IMR-90 (cell line): ENCODE results near the gene GAL3ST2. TPM values are rescaled to one million over a fixed set of nuclear protein-coding genes. Genes with fewer than 3 reads are reported as not detected.

Experiments used
- ATAC-seq: fragments of 200-7000 bp; cut with Tn5 transposase; 2 replicates; pipeline ENCODE4 v1.9.1; 2020; ENCODE audit warnings: low read depth, mild to moderate bottlenecking, moderate library complexity
- BruUV-seq: library from RNA; stranded (reverse); fragments of 400-500 nt; replicated peaks from 2 replicates; lab custom pipeline; 2021; lab: Mats Ljungman, UMichigan
- CTCF ChIA-PET: fragments of 300-600 bp; formaldehyde crosslinking; extraction: SDS; loops from one replicate; lab custom pipeline; 2021; ENCODE audit warnings: antibody characterized with exemption; lab: Yijun Ruan, JAX
- POLR2A ChIA-PET: fragments of 300-600 bp; sonication (Branson Sonifier 250); formaldehyde crosslinking; loops from one replicate; lab custom pipeline; 2022; ENCODE audit warnings: antibody characterized with exemption; ENCODE audit not compliant: unreplicated experiment; lab: Charles Lee
- DNase-seq: peaks from one replicate; pipeline ENCODE4 v3.0.0; 2013
- H2AFZ ChIP-seq: replicated peaks from 2 replicates; pipeline ENCODE3; 2013; ENCODE audit warnings: low read length, mild to moderate bottlenecking; ENCODE audit not compliant: poor library complexity
- H2AK5ac ChIP-seq: 2 replicates; pipeline ENCODE4 v1.6.1; 2013; ENCODE audit warnings: low read depth, low read length, inconsistent platforms
- H2AK9ac ChIP-seq: replicated peaks from 2 replicates; pipeline ENCODE3; 2013; ENCODE audit warnings: mild to moderate bottlenecking, low read depth, low read length, moderate library complexity; ENCODE audit not compliant: poor library complexity
- H2BK120ac ChIP-seq: 2 replicates; pipeline ENCODE4 v1.6.1; 2013; ENCODE audit warnings: low read depth, low read length, inconsistent platforms
- H2BK15ac ChIP-seq: 3 replicates; pipeline ENCODE4 v1.6.1; 2013; ENCODE audit warnings: low read depth, low read length, inconsistent platforms
- H2BK20ac ChIP-seq: 2 replicates; pipeline ENCODE4 v1.6.1; 2013; ENCODE audit warnings: low read depth, mild to moderate bottlenecking, inconsistent platforms, low read length, moderate library complexity
- H2BK5ac ChIP-seq: 2 replicates; pipeline ENCODE4 v1.6.1; 2013; ENCODE audit warnings: mild to moderate bottlenecking, low read depth, low read length, inconsistent platforms; ENCODE audit not compliant: poor library complexity, severe bottlenecking
- H3K14ac ChIP-seq: replicated peaks from 2 replicates; pipeline ENCODE4 v1.6.1; 2013; ENCODE audit warnings: low read depth, low read length, inconsistent platforms
- H3K18ac ChIP-seq: 2 replicates; pipeline ENCODE4 v1.6.1; 2013; ENCODE audit warnings: low read depth, low read length, control low read depth
- H3K23ac ChIP-seq: 2 replicates; pipeline ENCODE4 v1.6.1; 2013; ENCODE audit warnings: low read depth, low read length, inconsistent platforms
- H3K27ac ChIP-seq: 2 replicates; pipeline ENCODE4 v1.5.1; 2013; ENCODE audit warnings: mild to moderate bottlenecking, control low read depth, low read length; ENCODE audit not compliant: insufficient read depth
- H3K27me3 ChIP-seq: 2 replicates; pipeline ENCODE4 v1.6.1; 2013; ENCODE audit warnings: low read length; ENCODE audit not compliant: control insufficient read depth, insufficient read depth
- H3K36me3 ChIP-seq: 2 replicates; pipeline ENCODE4 v1.6.1; 2013; ENCODE audit warnings: low read length, mixed read lengths; ENCODE audit not compliant: control insufficient read depth, insufficient read depth
- H3K4ac ChIP-seq: 2 replicates; pipeline ENCODE4 v1.6.1; 2013; ENCODE audit warnings: low read depth, low read length, inconsistent platforms
- H3K4me1 ChIP-seq: 2 replicates; pipeline ENCODE4 v1.6.1; 2013; ENCODE audit warnings: low read length, mixed read lengths; ENCODE audit not compliant: control insufficient read depth, insufficient read depth
- H3K4me2 ChIP-seq: 2 replicates; pipeline ENCODE4 v1.6.1; 2013; ENCODE audit warnings: low read depth, mild to moderate bottlenecking, control low read depth, low read length, moderate library complexity
- H3K4me3 ChIP-seq: 2 replicates; pipeline ENCODE4 v1.5.1; 2013; ENCODE audit warnings: low read depth, mild to moderate bottlenecking, control low read depth, low read length, moderate library complexity; ENCODE audit not compliant: insufficient read depth
- H3K56ac ChIP-seq: 2 replicates; pipeline ENCODE4 v1.6.1; 2013; ENCODE audit warnings: low read length, inconsistent platforms; ENCODE audit not compliant: insufficient read depth; ENCODE audit errors: extremely low read depth
- H3K79me1 ChIP-seq, 2 experiments: 2 replicates each; pipeline ENCODE4 v1.6.1; 2013; ENCODE audit warnings: low read length in 2 of 2, inconsistent platforms in 1 of 2, low read depth in 1 of 2
- H3K9ac ChIP-seq: 2 replicates; pipeline ENCODE4 v1.6.1; 2013; ENCODE audit warnings: low read depth, low read length, control low read depth
- H3K9me1 ChIP-seq: 2 replicates; pipeline ENCODE4 v1.6.1; 2013; ENCODE audit warnings: low read length, inconsistent platforms; ENCODE audit not compliant: insufficient read depth
- H3K9me3 ChIP-seq: 2 replicates; pipeline ENCODE4 v1.6.1; 2013; ENCODE audit warnings: low read length; ENCODE audit not compliant: control insufficient read depth, insufficient read depth
- H4K20me1 ChIP-seq: 2 replicates; pipeline ENCODE4 v1.6.1; 2013; ENCODE audit warnings: low read length, inconsistent platforms; ENCODE audit not compliant: insufficient read depth
- H4K5ac ChIP-seq: 2 replicates; pipeline ENCODE4 v1.6.1; 2013; ENCODE audit warnings: mild to moderate bottlenecking, low read depth, low read length, control low read depth
- H4K8ac ChIP-seq, 2 experiments: 2 replicates each; pipeline ENCODE4 v1.6.1; 2013; ENCODE audit warnings: low read depth in 2 of 2, low read length in 2 of 2, control low read depth in 1 of 2, inconsistent platforms in 1 of 2
- H4K91ac ChIP-seq: 2 replicates; pipeline ENCODE4 v1.6.1; 2013; ENCODE audit warnings: low read depth, low read length, inconsistent platforms; ENCODE audit not compliant: insufficient read depth
- BHLHE40 ChIP-seq: fragments of 150-350 bp; IDR thresholded peaks from 2 replicates; pipeline ENCODE4 v1.6.1; 2016; ENCODE audit warnings: mild to moderate bottlenecking, low read depth, low read length
- CEBPB ChIP-seq: IDR thresholded peaks from 2 replicates; pipeline ENCODE4 v1.6.1; 2012; ENCODE audit warnings: low read depth, low read length, improper control_type of control experiment
- CHD1 ChIP-seq: IDR thresholded peaks from 2 replicates; pipeline ENCODE4 v1.6.1; 2012; ENCODE audit warnings: low read depth, low read length, improper control_type of control experiment
- CTCF ChIP-seq: conservative IDR thresholded peaks from 2 replicates; pipeline ENCODE4 v1.5.1; 2012; ENCODE audit warnings: mild to moderate bottlenecking, low read depth, low read length, improper control_type of control experiment
- ELK1 ChIP-seq: fragments of 150-350 bp; IDR thresholded peaks from 2 replicates; pipeline ENCODE4 v1.6.1; 2016; ENCODE audit warnings: low read depth, mild to moderate bottlenecking, low read length, moderate library complexity, borderline replicate concordance
- FOS ChIP-seq: fragments of 150-350 bp; IDR thresholded peaks from 2 replicates; pipeline ENCODE4 v1.6.1; 2016; ENCODE audit warnings: low read depth, low read length
- MAFK ChIP-seq: IDR thresholded peaks from 2 replicates; pipeline ENCODE4 v1.6.1; 2012; ENCODE audit warnings: low read depth, low read length, improper control_type of control experiment
- MAZ ChIP-seq: IDR thresholded peaks from 2 replicates; pipeline ENCODE4 v1.6.1; 2012; ENCODE audit warnings: low read depth, mild to moderate bottlenecking, low read length, improper control_type of control experiment, moderate library complexity, borderline replicate concordance
- MXI1 ChIP-seq: IDR thresholded peaks from 2 replicates; pipeline ENCODE4 v1.6.1; 2012; ENCODE audit warnings: low read depth, mild to moderate bottlenecking, low read length, moderate library complexity, borderline replicate concordance
- NFE2L2 ChIP-seq: fragments of 150-350 bp; IDR thresholded peaks from 2 replicates; pipeline ENCODE4 v1.6.1; 2016; ENCODE audit warnings: low read depth, mild to moderate bottlenecking, low read length
- POLR2A ChIP-seq: IDR thresholded peaks from 2 replicates; pipeline ENCODE4 v1.6.1; 2012; ENCODE audit warnings: mild to moderate bottlenecking, low read depth, low read length
- RAD21 ChIP-seq: IDR thresholded peaks from 2 replicates; pipeline ENCODE4 v1.6.1; 2012; ENCODE audit warnings: low read length, improper control_type of control experiment
- RCOR1 ChIP-seq: IDR thresholded peaks from 2 replicates; pipeline ENCODE4 v1.6.1; 2012; ENCODE audit warnings: mild to moderate bottlenecking, low read length, improper control_type of control experiment; ENCODE audit not compliant: insufficient replicate concordance
- RFX5 ChIP-seq: IDR thresholded peaks from 2 replicates; pipeline ENCODE4 v1.8.0; 2012; ENCODE audit warnings: low read depth, mild to moderate bottlenecking, low read length, moderate library complexity
- SMC3 ChIP-seq: fragments of 150-350 bp; IDR thresholded peaks from 2 replicates; pipeline ENCODE4 v1.6.1; 2016; ENCODE audit warnings: low read depth, mild to moderate bottlenecking, antibody characterized with exemption, low read length, moderate library complexity
- USF2 ChIP-seq: fragments of 150-350 bp; IDR thresholded peaks from 2 replicates; pipeline ENCODE4 v1.6.1; 2017; ENCODE audit warnings: mild to moderate bottlenecking, antibody characterized with exemption, low read length, low read depth
- WGBS, 2 experiments: methylation state at CpG; one replicate each; pipeline versions ENCODE4 v1.1.5 to v1.1.7; 2013; ENCODE audit warnings: missing lambda C conversion rate in 2 of 2; ENCODE audit not compliant: insufficient read length in 1 of 2; ENCODE audit errors: extremely low coverage in 2 of 2; 5-methylcytosine and 5-hydroxymethylcytosine counted together
- dilution Hi-C: fragments of 300-500 bp; cut with HindIII; formaldehyde crosslinking; loops from one replicate; pipeline ENCODE4 v1.14.3; 2018; ENCODE audit warnings: low sequenced_read_pairs; ENCODE audit not compliant: unreplicated experiment
- in situ Hi-C: fragments of 300-500 bp; cut with MboI; formaldehyde crosslinking; loops from 3 replicates; pipeline ENCODE4 v1.14.3; 2019; ENCODE audit warnings: low sequenced_read_pairs, inconsistent platforms, mixed read lengths
- intact Hi-C: fragments of 100-400 bp; cut with micrococcal nuclease; formaldehyde crosslinking; loops from 2 replicates; pipeline ENCODE4 v1.10.0; 2022
- polyA plus RNA-seq, 3 experiments: library from polyadenylated mRNA; depleted of rRNA; stranded (reverse); fragments of >200 nt; gene quantifications; 2 replicates each; pipeline ENCODE4 v1.2.3, GENCODE V29; 2012; ENCODE audit warnings: low replicate concordance in 1 of 3
- total RNA-seq: library from RNA; depleted of rRNA; stranded (reverse); fragments of >200 nt; gene quantifications from 2 replicates; pipeline ENCODE4 v1.2.3, GENCODE V29; 2012

The GAL3ST2 gene
- total and polyA plus RNA-seq, 2 of the 4 experiments (the other 2 are of a cell fraction): 0.07 TPM; not detected in 1

GRCh38 chr2:241751776-241752175 lies 24.8 kb upstream of the GAL3ST2 start:
- TF ChIP-seq SMC3: no peak
- TF ChIP-seq RCOR1: no peak
- no peak for TF ChIP-seq RAD21
- no peak for TF ChIP-seq ELK1
- no peak for TF ChIP-seq USF2
- no peak for TF ChIP-seq CEBPB
- no peak for TF ChIP-seq BHLHE40
- TF ChIP-seq MAZ: no peak
- no peak for TF ChIP-seq FOS
- TF ChIP-seq RFX5: no peak
- TF ChIP-seq CHD1: no peak
- no peak for TF ChIP-seq MXI1
- no peak for TF ChIP-seq NFE2L2
- TF ChIP-seq POLR2A: no peak
- no peak for TF ChIP-seq CTCF
- no peak for TF ChIP-seq MAFK
- Histone ChIP-seq H4K91ac (no peak overlapping the region), H2BK120ac (no peak overlapping the region), H3K36me3 (peaks cover 47% of the 10 kb centered on the region), H3K9ac (no peak overlapping the region), H3K56ac (no peak overlapping the region), H2BK5ac (no peak overlapping the region), H3K18ac (no peak overlapping the region), H2BK15ac (no peak overlapping the region), H4K8ac (no peak overlapping the region), H3K79me1 (no peaks in the 10 kb centered on the region), H3K27ac (no peak overlapping the region), H4K5ac (no peak overlapping the region), H2BK20ac (no peak overlapping the region), H3K4me3 (no peak overlapping the region), H4K20me1 (no peaks in the 10 kb centered on the region; the same call in 1 of the 2 replicates), H3K14ac (no peak overlapping the region), H3K23ac (no peak overlapping the region), H3K4me1 (no peaks in the 10 kb centered on the region), H2AFZ (no peak overlapping the region), H2AK5ac (no peak overlapping the region), H3K4me2 (no peak overlapping the region), H3K27me3 (no peaks in the 10 kb centered on the region), H2AK9ac (peak overlapping the region; percentile 65), H3K4ac (no peak overlapping the region), H3K9me3 (no peaks in the 10 kb centered on the region), H3K9me1 (no peaks in the 10 kb centered on the region)
- 98% methylated on average over 8 of the region's 18 CpGs; no CpG with 5 or more reads in 1 of the 2 experiments for WGBS, 2 experiments
- no TSS peak for BruUV-seq
- dilution Hi-C loops (no loop called here), in situ Hi-C loops (no loop called here), intact Hi-C loops (no loop called here)
- POLR2A ChIA-PET: no interaction called here
- CTCF ChIA-PET: no interaction called here
- ATAC-seq (no peak), DNase-seq (no peak)
